ENCODE data around the gene SDK2.

DNA sequence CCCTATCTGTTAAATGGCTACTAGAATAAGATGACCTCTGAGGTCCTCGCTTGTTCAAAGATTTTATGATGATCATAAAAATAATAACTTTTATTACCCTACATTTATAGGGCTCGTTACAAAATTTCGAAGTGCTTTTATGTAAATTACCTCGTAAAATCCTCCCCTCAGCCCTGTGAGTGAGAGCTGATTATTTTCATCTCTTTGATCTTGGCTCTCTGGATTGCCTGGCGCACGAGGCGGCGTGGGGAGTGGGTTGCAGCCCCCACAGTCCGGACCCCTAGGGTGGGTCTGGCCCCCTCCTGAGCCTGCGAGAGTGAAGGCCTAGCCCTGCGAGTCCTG, 1.6 kb downstream of the SDK2 start:
- TF ChIP-seq CTCF (IDR thresholded peaks at IDR 0.05; ENCODE audit: insufficient read depth, low read length) (no peak), POLR2AphosphoS5 (IDR thresholded peaks at IDR 0.05; ENCODE audit: low read depth) (no peak), GABPA (IDR thresholded peaks at IDR 0.05; ENCODE audit: low read depth) (no peak), REST (IDR thresholded peaks at IDR 0.05; ENCODE audit: insufficient replicate concordance, low read depth) (no peak), SPI1 (IDR thresholded peaks at IDR 0.05; ENCODE audit: borderline replicate concordance, low read depth) (no peak)
